CD4-positive, alpha-beta T cell treated with Interleukin-21 for 1 hour (primary cell): ENCODE results near the gene DNAAF5.
"Not testable (repeated sequence)": the region's sequence is repeated elsewhere in the genome, so short reads cannot be mapped to it uniquely, and the experiment has no call there.

Experiments used
- DNase-seq: peaks from one replicate; pipeline ENCODE4 v3.0.0-alpha.2; 2020

The DNAAF5 gene

GRCh38 chr7:748446-748845 lies 21.9 kb downstream of the DNAAF5 start:
- no peak for DNase-seq

GRCh38 chr7:749140-749551 lies 22.6 kb downstream of the DNAAF5 start:
- no peak for DNase-seq

GRCh38 chr7:750111-750905 lies 23.8 kb downstream of the DNAAF5 start:
- no peak for DNase-seq

- no peak for DNase-seq
These were observed 25.3 kb downstream of the DNAAF5 start for GRCh38 chr7:751826-752225.

GRCh38 chr7:752256-752655 lies 25.8 kb downstream of the DNAAF5 start:
- DNase-seq = not testable (repeated sequence)

- no peak for DNase-seq
These were observed 26.7 kb downstream of the DNAAF5 start for GRCh38 chr7:753190-753589.

- no peak for DNase-seq
These were observed 28.3 kb downstream of the DNAAF5 start for GRCh38 chr7:754531-755412.

- no peak for DNase-seq
These were observed 28.9 kb downstream of the DNAAF5 start for GRCh38 chr7:755413-755805.

- no peak for DNase-seq
These were observed 29.9 kb downstream of the DNAAF5 start for GRCh38 chr7:756231-756927.

- no peak for DNase-seq
These were observed 30.5 kb downstream of the DNAAF5 start for GRCh38 chr7:756928-757560.

- DNase-seq = no peak
These were observed 31.3 kb downstream of the DNAAF5 start for GRCh38 chr7:757741-758163.

- no peak for DNase-seq
These were observed 33.1 kb downstream of the DNAAF5 start for GRCh38 chr7:759569-759968.

- DNase-seq = no peak
These were observed 33.5 kb downstream of the DNAAF5 start for GRCh38 chr7:760006-760405.

- no peak for DNase-seq
These were observed 34.6 kb downstream of the DNAAF5 start for GRCh38 chr7:761101-761500.

GRCh38 chr7:761631-762030 lies 35.1 kb downstream of the DNAAF5 start:
- no peak for DNase-seq

- DNase-seq = no peak
These were observed 36.4 kb downstream of the DNAAF5 start for GRCh38 chr7:762885-763284.

- no peak for DNase-seq
These were observed 37.3 kb downstream of the DNAAF5 start for GRCh38 chr7:763762-764161.

- no peak for DNase-seq
These were observed 38.9 kb downstream of the DNAAF5 start for GRCh38 chr7:765383-765782.

GRCh38 chr7:767580-767940 lies 41.1 kb downstream of the DNAAF5 start:
- no peak for DNase-seq

- no peak for DNase-seq
These were observed 41.6 kb downstream of the DNAAF5 start for GRCh38 chr7:767941-768731.

- no peak for DNase-seq
These were observed 42.5 kb downstream of the DNAAF5 start for GRCh38 chr7:768881-769504.

- DNase-seq = no peak
These were observed 43.8 kb downstream of the DNAAF5 start for GRCh38 chr7:770336-770735.
